D721Med (cell line): Measurements from ENCODE around the gene LUM.
A peak's percentile ranks its signal among the peaks of the same experiment; 100 is the strongest.

Experiments
- DNase-seq: peaks from one replicate; pipeline ENCODE4 v3.0.0; 2011; ENCODE audit warnings: low spot score; ENCODE audit not compliant: insufficient read length
- FAIRE-seq: peaks from 2 replicates; lab custom pipeline; 2011; peaks lifted over from hg19 to GRCh38; lab: Jason Lieb, UNC
- CTCF ChIP-seq: IDR thresholded peaks from 2 replicates; pipeline ENCODE4 v1.5.1; 2012; ENCODE audit warnings: mild to moderate bottlenecking, control low read depth; ENCODE audit not compliant: insufficient read depth; ENCODE audit errors: missing control alignments

Gene LUM

GRCh38 chr12:91109581-91110310 lies 1.5 kb downstream of the LUM start:
- FAIRE-seq (no peak), DNase-seq (no peak)
- TF ChIP-seq CTCF = no peak

GRCh38 chr12:91109148-91109564 lies 2.1 kb downstream of the LUM start:
- no peak for TF ChIP-seq CTCF
- no peak for DNase-seq
- FAIRE-seq = no peak

- no peak for FAIRE-seq
- no peak for DNase-seq
- no peak for TF ChIP-seq CTCF
Observed at GRCh38 chr12:91108196-91108755, 3.0 kb downstream of the LUM start.

GRCh38 chr12:91106283-91106682 lies 5.0 kb downstream of the LUM start:
- FAIRE-seq (no peak), DNase-seq (no peak)
- no peak for TF ChIP-seq CTCF

GRCh38 chr12:91105807-91106206 lies 5.5 kb downstream of the LUM start:
- TF ChIP-seq CTCF = no peak
- no peak for FAIRE-seq
- DNase-seq = no peak

GRCh38 chr12:91104812-91105466 lies 6.4 kb downstream of the LUM start:
- no peak for DNase-seq
- peak; percentile 63 for FAIRE-seq
- no peak for TF ChIP-seq CTCF

GRCh38 chr12:91103624-91104023 lies 7.7 kb downstream of the LUM start:
- TF ChIP-seq CTCF = no peak
- peak; percentile 86 for FAIRE-seq

More at GRCh38 chr12:91103624-91104023, 7.7 kb downstream of the LUM start:
- no peak for DNase-seq
